ENCODE results near the gene KLHDC7A. TPM values are rescaled to one million over a fixed set of nuclear protein-coding genes. Genes with fewer than 3 reads are reported as not detected.

KLHDC7A gene
- total RNA-seq (2013; cell fraction: nucleolus; rRNA removed): not detected in 2 replicates
- total RNA-seq (2014; rRNA removed): not detected in 2 replicates
- total RNA-seq (2014; rRNA removed; fragmentation: Illumina TruSeq; extraction: Trizol): not detected in 2 replicates
- total RNA-seq (2021): not detected in 2 replicates
- not detected for polyA plus RNA-seq (2011; ENCODE audit: low read depth)
- not detected in 2 replicates for polyA plus RNA-seq (2011; rRNA removed)
- not detected in 2 replicates for polyA plus RNA-seq (2011; cell fraction: cytosol; rRNA removed)
- polyA plus RNA-seq (2011; cell fraction: nucleus; rRNA removed): not detected in 2 replicates
- not detected in 2 replicates for polyA plus RNA-seq (2012)
- polyA plus RNA-seq (2014; fragmentation: Illumina TruSeq; extraction: Trizol): not detected in 2 replicates
- not detected for polyA plus RNA-seq (2014; fragmentation: Nextera tagmentation; extraction: Ambion mirVana)
- polyA plus RNA-seq (2014; rRNA removed): not detected in 2 replicates
- polyA plus RNA-seq (2016; fragmentation: Nextera tagmentation; extraction: Ambion mirVana): not detected
- not detected in 2 replicates for polyA minus RNA-seq (2011; rRNA and poly(A)+ RNA removed)
- polyA minus RNA-seq (2011; cell fraction: cytosol; rRNA and poly(A)+ RNA removed): not detected in 2 replicates
- polyA minus RNA-seq (2011; cell fraction: nucleus; rRNA and poly(A)+ RNA removed): not detected in 2 replicates
- not detected for Bru-seq, nascent RNA
- BruChase-seq, experiment 1, labeled RNA remaining after a 6-hour chase: not detected
- not detected for BruChase-seq, experiment 2, labeled RNA remaining after a 2-hour chase
- long read RNA-seq, experiment 1: 0 reads
- long read RNA-seq, experiment 2: 0 reads

DNA sequence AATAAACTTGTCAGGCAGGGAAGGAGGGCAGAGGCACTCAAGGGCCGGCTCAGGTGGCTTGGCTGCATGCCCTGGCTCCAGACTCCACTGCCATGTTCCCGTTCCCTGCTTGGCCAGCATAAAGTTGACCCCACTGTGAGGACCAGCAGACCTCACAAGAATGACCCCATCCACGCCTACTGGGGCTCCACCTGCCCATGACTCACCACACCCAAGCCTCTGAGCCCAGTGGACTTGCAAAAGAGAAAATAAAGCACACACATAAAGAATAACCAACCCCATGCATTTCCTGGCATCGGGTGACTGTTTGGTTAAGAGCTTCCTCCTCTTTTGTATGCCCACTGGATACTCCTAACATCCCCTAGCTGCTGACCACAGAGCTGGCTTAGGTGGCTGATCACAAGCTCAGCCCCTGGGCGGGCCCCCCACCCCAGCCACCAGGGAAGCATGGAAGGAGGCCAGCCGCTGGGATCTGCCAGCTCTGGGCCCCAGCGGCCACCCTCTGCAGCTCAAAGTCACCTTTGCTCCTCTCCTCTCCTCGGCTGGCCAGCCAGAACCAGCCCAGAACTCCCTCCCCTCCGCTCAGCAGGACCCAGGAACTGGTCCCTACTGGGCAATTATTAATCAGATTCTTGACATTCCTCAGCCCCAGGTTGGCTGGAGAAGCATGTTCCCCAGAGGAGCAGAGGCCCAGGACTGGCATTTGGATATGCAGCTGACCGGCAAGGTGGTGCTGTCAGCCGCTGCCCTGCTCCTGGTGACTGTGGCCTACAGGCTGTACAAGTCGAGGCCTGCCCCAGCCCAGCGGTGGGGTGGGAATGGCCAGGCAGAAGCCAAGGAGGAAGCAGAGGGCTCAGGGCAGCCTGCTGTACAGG is at the start of gene KLHDC7A:
Gene KLHDC7A (plus strand): TSS at position 616 of the 875 bp plus-strand sequence. CDS start 52 bp downstream, at position 668.
- in situ Hi-C loops (cut with MboI): no loop called here
- no peak within 1 kb of the TSS for H3K4me3 ChIP-seq
- H2AFZ ChIP-seq (ENCODE audit: control insufficient read depth, low read depth, low read length): no peak within 1 kb of the TSS
- FAIRE-seq: no peak
- no peak within 1 kb of the TSS for H3K27ac ChIP-seq (ENCODE audit: control insufficient read depth, insufficient read depth)
- H3K9ac ChIP-seq (ENCODE audit: control insufficient read depth, insufficient read depth, low read length): no peak within 1 kb of the TSS
- H4K20me1 ChIP-seq (ENCODE audit: control insufficient read depth, insufficient read depth): no peaks in the 10 kb centered on the region
- intact Hi-C loops (cut with micrococcal nuclease; ENCODE audit: unreplicated experiment): no loop called here
- no TSS peak for BruUV-seq (replicated peaks)
- ChIA-PET POLR2A (no interaction called here), SMC1A (ENCODE audit: uncharacterized antibody, unreplicated experiment) (no interaction called here), CTCF (no interaction called here), RAD21 (ENCODE audit: unreplicated experiment) (no interaction called here)
- no peaks in the 10 kb centered on the region for H3K79me2 ChIP-seq (ENCODE audit: control insufficient read depth, insufficient read depth, low read length)
- H3K9me3 ChIP-seq (replicated peaks; ENCODE audit: control insufficient read depth, insufficient read depth, low read length): no peaks in the 10 kb centered on the region
- no peaks in the 10 kb centered on the region; a peak in 1 of 4 replicates for H3K27me3 ChIP-seq (replicated peaks in 1 of 2; ENCODE audit: control insufficient read depth in 2 of 2, insufficient read depth in 2 of 2, low read length in 1 of 2)
- no peak within 1 kb of the TSS for H3K4me2 ChIP-seq (ENCODE audit: control insufficient read depth, insufficient read depth)
- no peak for ATAC-seq
- H3K4me1 ChIP-seq (ENCODE audit: control insufficient read depth, insufficient read depth, low read length): no peaks in the 10 kb centered on the region; the same call in 1 of the 2 replicates
- no peaks in the 10 kb centered on the region for H3K36me3 ChIP-seq (ENCODE audit: control insufficient read depth in 2 of 2, insufficient read depth in 2 of 2, low read length in 1 of 2)
- WGBS (ENCODE audit: insufficient coverage, insufficient replicate concordance, low lambda C conversion rate, missing lambda C conversion rate): 31% methylated on average over 13 of the region's 13 CpGs
- no peak for DNase-seq (ENCODE audit: low read depth, low spot score)
- TF ChIP-seq ZZZ3 (IDR thresholded peaks at IDR 0.05; ENCODE audit: control insufficient read depth, insufficient read length, low read depth): no peak
- TF ChIP-seq, protein P1, sequence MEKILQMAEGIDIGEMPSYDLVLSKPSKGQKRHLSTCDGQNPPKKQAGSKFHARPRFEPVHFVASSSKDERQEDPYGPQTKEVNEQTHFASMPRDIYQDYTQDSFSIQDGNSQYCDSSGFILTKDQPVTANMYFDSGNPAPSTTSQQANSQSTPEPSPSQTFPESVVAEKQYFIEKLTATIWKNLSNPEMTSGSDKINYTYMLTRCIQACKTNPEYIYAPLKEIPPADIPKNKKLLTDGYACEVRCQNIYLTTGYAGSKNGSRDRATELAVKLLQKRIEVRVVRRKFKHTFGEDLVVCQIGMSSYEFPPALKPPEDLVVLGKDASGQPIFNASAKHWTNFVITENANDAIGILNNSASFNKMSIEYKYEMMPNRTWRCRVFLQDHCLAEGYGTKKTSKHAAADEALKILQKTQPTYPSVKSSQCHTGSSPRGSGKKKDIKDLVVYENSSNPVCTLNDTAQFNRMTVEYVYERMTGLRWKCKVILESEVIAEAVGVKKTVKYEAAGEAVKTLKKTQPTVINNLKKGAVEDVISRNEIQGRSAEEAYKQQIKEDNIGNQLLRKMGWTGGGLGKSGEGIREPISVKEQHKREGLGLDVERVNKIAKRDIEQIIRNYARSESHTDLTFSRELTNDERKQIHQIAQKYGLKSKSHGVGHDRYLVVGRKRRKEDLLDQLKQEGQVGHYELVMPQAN (conservative IDR thresholded peaks at IDR 0.05): no peak
- no peak for TF ChIP-seq RELA (IDR thresholded peaks at IDR 0.05; ENCODE audit: borderline replicate concordance, partially characterized antibody)
- TF ChIP-seq NFYA (IDR thresholded peaks at IDR 0.05; ENCODE audit: borderline replicate concordance, low read depth, low read length): no peak
- TF ChIP-seq, protein P2, sequence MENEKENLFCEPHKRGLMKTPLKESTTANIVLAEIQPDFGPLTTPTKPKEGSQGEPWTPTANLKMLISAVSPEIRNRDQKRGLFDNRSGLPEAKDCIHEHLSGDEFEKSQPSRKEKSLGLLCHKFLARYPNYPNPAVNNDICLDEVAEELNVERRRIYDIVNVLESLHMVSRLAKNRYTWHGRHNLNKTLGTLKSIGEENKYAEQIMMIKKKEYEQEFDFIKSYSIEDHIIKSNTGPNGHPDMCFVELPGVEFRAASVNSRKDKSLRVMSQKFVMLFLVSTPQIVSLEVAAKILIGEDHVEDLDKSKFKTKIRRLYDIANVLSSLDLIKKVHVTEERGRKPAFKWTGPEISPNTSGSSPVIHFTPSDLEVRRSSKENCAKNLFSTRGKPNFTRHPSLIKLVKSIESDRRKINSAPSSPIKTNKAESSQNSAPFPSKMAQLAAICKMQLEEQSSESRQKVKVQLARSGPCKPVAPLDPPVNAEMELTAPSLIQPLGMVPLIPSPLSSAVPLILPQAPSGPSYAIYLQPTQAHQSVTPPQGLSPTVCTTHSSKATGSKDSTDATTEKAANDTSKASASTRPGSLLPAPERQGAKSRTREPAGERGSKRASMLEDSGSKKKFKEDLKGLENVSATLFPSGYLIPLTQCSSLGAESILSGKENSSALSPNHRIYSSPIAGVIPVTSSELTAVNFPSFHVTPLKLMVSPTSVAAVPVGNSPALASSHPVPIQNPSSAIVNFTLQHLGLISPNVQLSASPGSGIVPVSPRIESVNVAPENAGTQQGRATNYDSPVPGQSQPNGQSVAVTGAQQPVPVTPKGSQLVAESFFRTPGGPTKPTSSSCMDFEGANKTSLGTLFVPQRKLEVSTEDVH (IDR thresholded peaks at IDR 0.05; ENCODE audit: low read depth, partially characterized antibody): no peak
- TF ChIP-seq, protein P3, sequence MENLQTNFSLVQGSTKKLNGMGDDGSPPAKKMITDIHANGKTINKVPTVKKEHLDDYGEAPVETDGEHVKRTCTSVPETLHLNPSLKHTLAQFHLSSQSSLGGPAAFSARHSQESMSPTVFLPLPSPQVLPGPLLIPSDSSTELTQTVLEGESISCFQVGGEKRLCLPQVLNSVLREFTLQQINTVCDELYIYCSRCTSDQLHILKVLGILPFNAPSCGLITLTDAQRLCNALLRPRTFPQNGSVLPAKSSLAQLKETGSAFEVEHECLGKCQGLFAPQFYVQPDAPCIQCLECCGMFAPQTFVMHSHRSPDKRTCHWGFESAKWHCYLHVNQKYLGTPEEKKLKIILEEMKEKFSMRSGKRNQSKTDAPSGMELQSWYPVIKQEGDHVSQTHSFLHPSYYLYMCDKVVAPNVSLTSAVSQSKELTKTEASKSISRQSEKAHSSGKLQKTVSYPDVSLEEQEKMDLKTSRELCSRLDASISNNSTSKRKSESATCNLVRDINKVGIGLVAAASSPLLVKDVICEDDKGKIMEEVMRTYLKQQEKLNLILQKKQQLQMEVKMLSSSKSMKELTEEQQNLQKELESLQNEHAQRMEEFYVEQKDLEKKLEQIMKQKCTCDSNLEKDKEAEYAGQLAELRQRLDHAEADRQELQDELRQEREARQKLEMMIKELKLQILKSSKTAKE (IDR thresholded peaks at IDR 0.05; ENCODE audit: low read depth, poor library complexity, severe bottlenecking): no peak
- TF ChIP-seq RAD51 (IDR thresholded peaks at IDR 0.05): no peak
- no peak for TF ChIP-seq MYB (IDR thresholded peaks at IDR 0.05; ENCODE audit: borderline replicate concordance, low read depth, low read length)
- TF ChIP-seq JUNB (IDR thresholded peaks at IDR 0.05): no peak
- TF ChIP-seq FOS (IDR thresholded peaks at IDR 0.05; ENCODE audit: borderline replicate concordance, extremely low read depth, insufficient read length): no peak
- no peak for TF ChIP-seq ATF7 (IDR thresholded peaks at IDR 0.05; ENCODE audit: low read depth)

Data from GM12878 (cell line).